HEK293 (cell line): ENCODE measurements around the gene PLA2G4A.
A peak's percentile ranks its signal among the peaks of the same experiment; 100 is the strongest.

Experiments used
- CTCF ChIA-PET: fragments of 350-600 bp; formaldehyde crosslinking; extraction: SDS; loops from one replicate; lab custom pipeline; 2021; ENCODE audit warnings: antibody characterized with exemption; lab: Yijun Ruan, JAX
- POLR2A ChIA-PET: fragments of 300-600 bp; formaldehyde crosslinking; extraction: SDS; loops from one replicate; lab custom pipeline; 2020; ENCODE audit warnings: antibody characterized with exemption, inconsistent platforms; lab: Yijun Ruan, JAX
- H3K27ac ChIP-seq: fragments of 200-500 bp; sonication (Bioruptor generic); 2 replicates; pipeline ENCODE4 v1.5.1; 2014; ENCODE audit warnings: low read depth, low read length, control low read depth, inconsistent platforms; ENCODE audit errors: extremely low read depth
- H3K36me3 ChIP-seq, 2 experiments: fragments of 200-500 bp in 1 of 2; sonication (Bioruptor generic) in 1 of 2; 1 replicate in 1 of 2; 2 replicates in 1 of 2; pipeline ENCODE4 v1.5.1; 2014 to 2017; ENCODE audit warnings: inconsistent platforms in 2 of 2, low read length in 2 of 2; ENCODE audit not compliant: control insufficient read depth in 2 of 2, insufficient read depth in 1 of 2
- H3K4me1 ChIP-seq: fragments of 200-500 bp; sonication (Bioruptor generic); 2 replicates; pipeline ENCODE4 v1.5.1; 2014; ENCODE audit warnings: mild to moderate bottlenecking, low read length, inconsistent platforms; ENCODE audit not compliant: control insufficient read depth, insufficient read depth
- H3K4me3 ChIP-seq: 2 replicates; pipeline ENCODE4 v1.5.1; 2011; ENCODE audit warnings: low read depth, mild to moderate bottlenecking, control low read depth, low read length, moderate library complexity
- H3K9me3 ChIP-seq: fragments of 200-500 bp; sonication (Bioruptor generic); 2 replicates; pipeline ENCODE4 v1.5.1; 2014; ENCODE audit warnings: low read depth, low read length, inconsistent platforms; ENCODE audit not compliant: control insufficient read depth, insufficient read depth
- KLF7 ChIP-seq: fragments of 450-650 bp; formaldehyde crosslinking; IDR thresholded peaks from 2 replicates; pipeline ENCODE4 v1.5.1; 2016; ENCODE audit warnings: missing biosample characterization, missing genetic modification characterization, borderline replicate concordance
- PRDM1 ChIP-seq: fragments of 450-650 bp; formaldehyde crosslinking; IDR thresholded peaks from 2 replicates; pipeline ENCODE4; 2016; ENCODE audit warnings: missing biosample characterization, missing genetic modification characterization
- SP3 ChIP-seq: fragments of 450-650 bp; formaldehyde crosslinking; IDR thresholded peaks from 2 replicates; pipeline ENCODE4 v1.5.1; 2016; ENCODE audit warnings: missing biosample characterization, missing genetic modification characterization
- TRIM28 ChIP-seq: IDR thresholded peaks from 2 replicates; pipeline ENCODE4 v1.6.1; 2011; ENCODE audit warnings: low read length, control low read depth, borderline replicate concordance
- ZBTB11 ChIP-seq: fragments of 450-650 bp; formaldehyde crosslinking; conservative IDR thresholded peaks from 2 replicates; pipeline ENCODE4 v1.5.1; 2016; ENCODE audit warnings: low read depth, missing biosample characterization, missing genetic modification characterization
- ZBTB26 ChIP-seq: fragments of 450-650 bp; formaldehyde crosslinking; optimal IDR thresholded peaks from 2 replicates; pipeline ENCODE3; 2016; ENCODE audit warnings: missing biosample characterization, mild to moderate bottlenecking, missing genetic modification characterization
- ZBTB7A ChIP-seq: fragments of 450-650 bp; formaldehyde crosslinking; IDR thresholded peaks from 2 replicates; pipeline ENCODE4 v1.5.1; 2016; ENCODE audit warnings: low read depth, missing biosample characterization, missing genetic modification characterization
- ZNF114 ChIP-seq: fragments of 450-650 bp; formaldehyde crosslinking; IDR thresholded peaks from 2 replicates; pipeline ENCODE4 v1.5.0; 2017; ENCODE audit warnings: missing biosample characterization, missing genetic modification characterization
- ZNF132 ChIP-seq: fragments of 450-650 bp; formaldehyde crosslinking; IDR thresholded peaks from 2 replicates; pipeline ENCODE4 v1.5.1; 2017; ENCODE audit warnings: missing biosample characterization, missing genetic modification characterization, borderline replicate concordance
- ZNF274 ChIP-seq, 2 experiments: fragments of 200-500 bp in 1 of 2; fragments of 450-650 bp in 1 of 2; sonication (Bioruptor generic) in 1 of 2; formaldehyde crosslinking in 1 of 2; IDR thresholded peaks; 2 replicates each; pipeline versions ENCODE4 v1.5.1 to v1.6.1; 2014 to 2016; ENCODE audit warnings: borderline replicate concordance in 1 of 2, inconsistent platforms in 1 of 2, low read length in 1 of 2, missing biosample characterization in 1 of 2, missing genetic modification characterization in 1 of 2
- ZNF366 ChIP-seq: fragments of 450-650 bp; formaldehyde crosslinking; conservative IDR thresholded peaks from 2 replicates; pipeline ENCODE4 v1.5.1; 2016; ENCODE audit warnings: missing biosample characterization, missing genetic modification characterization
- ZNF555 ChIP-seq: fragments of 450-650 bp; formaldehyde crosslinking; conservative IDR thresholded peaks from 2 replicates; pipeline ENCODE4 v1.5.1; 2017; ENCODE audit warnings: missing biosample characterization, mild to moderate bottlenecking, missing genetic modification characterization, inconsistent platforms
- ZNF561 ChIP-seq: fragments of 450-650 bp; IDR thresholded peaks from 2 replicates; pipeline ENCODE4 v1.5.1; 2018; ENCODE audit warnings: missing biosample characterization, missing genetic modification characterization, borderline replicate concordance
- ZNF600 ChIP-seq: fragments of 450-650 bp; formaldehyde crosslinking; IDR thresholded peaks from 2 replicates; pipeline ENCODE4 v1.5.1; 2016; ENCODE audit warnings: missing biosample characterization, missing genetic modification characterization
- ZNF610 ChIP-seq: fragments of 450-650 bp; formaldehyde crosslinking; IDR thresholded peaks from 2 replicates; pipeline ENCODE4 v1.5.1; 2016; ENCODE audit warnings: missing biosample characterization, missing genetic modification characterization, borderline replicate concordance
- ZNF623 ChIP-seq: fragments of 450-650 bp; formaldehyde crosslinking; IDR thresholded peaks from 2 replicates; pipeline ENCODE4 v1.5.1; 2016; ENCODE audit warnings: missing biosample characterization, missing genetic modification characterization
- ZNF624 ChIP-seq: fragments of 450-650 bp; formaldehyde crosslinking; IDR thresholded peaks from 2 replicates; pipeline ENCODE4 v1.5.1; 2017; ENCODE audit warnings: missing biosample characterization, missing genetic modification characterization
- ZNF677 ChIP-seq: fragments of 450-650 bp; IDR thresholded peaks from 2 replicates; pipeline ENCODE4 v1.5.0; 2018; ENCODE audit warnings: missing biosample characterization, mild to moderate bottlenecking, missing genetic modification characterization, moderate library complexity
- TF ChIP-seq, protein P1 (sequence below): fragments of 450-650 bp; formaldehyde crosslinking; IDR thresholded peaks from 2 replicates; pipeline ENCODE4 v1.5.1; 2016; ENCODE audit warnings: missing biosample characterization, missing genetic modification characterization
- TF ChIP-seq, protein P2 (sequence below): fragments of 450-650 bp; formaldehyde crosslinking; IDR thresholded peaks from 2 replicates; pipeline ENCODE4 v1.5.1; 2016; ENCODE audit warnings: missing biosample characterization, missing genetic modification characterization
- TF ChIP-seq, protein P3 (sequence below): fragments of 450-650 bp; formaldehyde crosslinking; IDR thresholded peaks from 2 replicates; pipeline ENCODE4 v1.5.1; 2016; ENCODE audit warnings: missing biosample characterization, missing genetic modification characterization
- TF ChIP-seq, protein P4 (sequence below): fragments of 450-650 bp; formaldehyde crosslinking; IDR thresholded peaks from 2 replicates; pipeline ENCODE4 v1.5.1; 2017; ENCODE audit warnings: missing biosample characterization, missing genetic modification characterization

Gene PLA2G4A

DNA sequence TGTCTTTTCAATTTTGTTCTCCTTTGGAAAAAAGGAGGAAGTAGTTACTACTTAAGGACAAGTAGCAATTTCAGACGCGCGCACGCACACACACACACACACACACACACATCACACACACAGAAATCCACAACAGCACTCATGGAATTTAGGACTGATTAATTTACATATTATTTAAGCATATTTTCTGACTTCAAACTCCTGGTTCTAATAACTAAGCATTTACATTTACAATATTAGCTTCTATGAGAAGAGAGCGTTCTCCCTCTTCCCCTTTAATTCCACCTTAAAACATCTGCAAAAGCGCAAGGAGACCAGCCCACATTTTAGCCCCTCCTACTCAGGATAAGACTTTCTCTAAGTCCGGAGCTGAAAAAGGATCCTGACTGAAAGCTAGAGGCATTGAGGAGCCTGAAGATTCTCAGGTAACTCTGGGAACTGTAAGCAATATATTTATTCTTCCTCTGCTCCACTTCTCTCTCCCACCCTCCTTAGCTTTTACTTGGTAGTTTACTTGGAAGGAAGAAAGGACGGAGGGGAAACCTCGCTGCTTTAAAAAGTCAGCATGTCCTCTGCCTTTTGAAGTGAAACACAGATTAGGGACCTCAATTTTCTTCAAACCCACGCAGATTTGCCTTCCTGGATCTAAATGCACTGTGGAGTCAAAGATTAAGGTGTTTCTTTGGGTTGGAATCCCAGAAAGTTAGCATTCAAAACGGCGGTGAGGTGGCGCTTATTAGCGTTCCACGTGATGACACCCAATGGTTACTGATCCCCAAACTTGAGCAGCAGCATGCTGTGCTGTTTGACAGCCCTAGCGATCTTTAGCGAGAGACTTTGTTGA is at the start of gene PLA2G4A:
PLA2G4A (plus strand) TSS at position 339 of the 844 bp plus-strand sequence. CDS start 25,406 bp downstream, outside the sequence.
- H3K4me1 ChIP-seq, result no peaks in the 10 kb centered on the region
- no peak within 1 kb of the TSS; the same call in 1 of the 2 replicates for H3K27ac ChIP-seq
- POLR2A ChIA-PET, result no interaction called here
- H3K4me3 ChIP-seq, result peak within 1 kb of the TSS; percentile 54
- no peaks in the 10 kb centered on the region for H3K36me3 ChIP-seq
- CTCF ChIA-PET, result interaction anchor here (0.7 kb wide), 1 partner anchor 140 kb away, joined by 3 read pairs; no protein-coding TSS in a partner anchor
- H3K9me3 ChIP-seq, result no peaks in the 10 kb centered on the region
- TF ChIP-seq ZNF132 (tag by site-specific recombination) (no peak), ZNF600 (tag by site-specific recombination) (no peak), ZNF677 (no peak), ZNF561 (no peak), ZBTB26 (tag by site-specific recombination) (peak; percentile 30), ZNF623 (tag by site-specific recombination) (no peak), SP3 (tag by site-specific recombination) (0 out of 2 replicates have a peak, but pooled peaks have one; percentile 37), ZBTB11 (tag by site-specific recombination) (0 out of 2 replicates have a peak, but pooled peaks have one; percentile 15), ZNF610 (tag by site-specific recombination) (no peak), KLF7 (tag by site-specific recombination) (no peak), PRDM1 (tag by site-specific recombination) (0 out of 2 replicates have a peak, but pooled peaks have one; percentile 42), ZNF114 (tag by site-specific recombination) (no peak), ZBTB7A (tag by site-specific recombination) (no peak), TRIM28 (peak; percentile 77), ZNF274 (IDR thresholded peaks at IDR 0.05; ENCODE audit: low read length) (no peak), ZNF274 (tag by site-specific recombination; IDR thresholded peaks at IDR 0.05; ENCODE audit: borderline replicate concordance) (no peak), ZNF555 (no peak), ZNF624 (tag by site-specific recombination) (no peak), ZNF366 (no peak)
- TF ChIP-seq, protein P1, sequence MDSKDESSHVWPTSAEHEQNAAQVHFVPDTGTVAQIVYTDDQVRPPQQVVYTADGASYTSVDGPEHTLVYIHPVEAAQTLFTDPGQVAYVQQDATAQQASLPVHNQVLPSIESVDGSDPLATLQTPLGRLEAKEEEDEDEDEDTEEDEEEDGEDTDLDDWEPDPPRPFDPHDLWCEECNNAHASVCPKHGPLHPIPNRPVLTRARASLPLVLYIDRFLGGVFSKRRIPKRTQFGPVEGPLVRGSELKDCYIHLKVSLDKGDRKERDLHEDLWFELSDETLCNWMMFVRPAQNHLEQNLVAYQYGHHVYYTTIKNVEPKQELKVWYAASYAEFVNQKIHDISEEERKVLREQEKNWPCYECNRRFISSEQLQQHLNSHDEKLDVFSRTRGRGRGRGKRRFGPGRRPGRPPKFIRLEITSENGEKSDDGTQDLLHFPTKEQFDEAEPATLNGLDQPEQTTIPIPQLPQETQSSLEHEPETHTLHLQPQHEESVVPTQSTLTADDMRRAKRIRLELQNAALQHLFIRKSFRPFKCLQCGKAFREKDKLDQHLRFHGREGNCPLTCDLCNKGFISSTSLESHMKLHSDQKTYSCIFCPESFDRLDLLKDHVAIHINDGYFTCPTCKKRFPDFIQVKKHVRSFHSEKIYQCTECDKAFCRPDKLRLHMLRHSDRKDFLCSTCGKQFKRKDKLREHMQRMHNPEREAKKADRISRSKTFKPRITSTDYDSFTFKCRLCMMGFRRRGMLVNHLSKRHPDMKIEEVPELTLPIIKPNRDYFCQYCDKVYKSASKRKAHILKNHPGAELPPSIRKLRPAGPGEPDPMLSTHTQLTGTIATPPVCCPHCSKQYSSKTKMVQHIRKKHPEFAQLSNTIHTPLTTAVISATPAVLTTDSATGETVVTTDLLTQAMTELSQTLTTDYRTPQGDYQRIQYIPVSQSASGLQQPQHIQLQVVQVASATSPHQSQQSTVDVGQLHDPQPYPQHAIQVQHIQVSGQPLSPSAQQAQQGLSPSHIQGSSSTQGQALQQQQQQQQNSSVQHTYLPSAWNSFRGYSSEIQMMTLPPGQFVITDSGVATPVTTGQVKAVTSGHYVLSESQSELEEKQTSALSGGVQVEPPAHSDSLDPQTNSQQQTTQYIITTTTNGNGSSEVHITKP, result peak; percentile 57; the same call in 1 of the 2 replicates
- TF ChIP-seq, protein P2, sequence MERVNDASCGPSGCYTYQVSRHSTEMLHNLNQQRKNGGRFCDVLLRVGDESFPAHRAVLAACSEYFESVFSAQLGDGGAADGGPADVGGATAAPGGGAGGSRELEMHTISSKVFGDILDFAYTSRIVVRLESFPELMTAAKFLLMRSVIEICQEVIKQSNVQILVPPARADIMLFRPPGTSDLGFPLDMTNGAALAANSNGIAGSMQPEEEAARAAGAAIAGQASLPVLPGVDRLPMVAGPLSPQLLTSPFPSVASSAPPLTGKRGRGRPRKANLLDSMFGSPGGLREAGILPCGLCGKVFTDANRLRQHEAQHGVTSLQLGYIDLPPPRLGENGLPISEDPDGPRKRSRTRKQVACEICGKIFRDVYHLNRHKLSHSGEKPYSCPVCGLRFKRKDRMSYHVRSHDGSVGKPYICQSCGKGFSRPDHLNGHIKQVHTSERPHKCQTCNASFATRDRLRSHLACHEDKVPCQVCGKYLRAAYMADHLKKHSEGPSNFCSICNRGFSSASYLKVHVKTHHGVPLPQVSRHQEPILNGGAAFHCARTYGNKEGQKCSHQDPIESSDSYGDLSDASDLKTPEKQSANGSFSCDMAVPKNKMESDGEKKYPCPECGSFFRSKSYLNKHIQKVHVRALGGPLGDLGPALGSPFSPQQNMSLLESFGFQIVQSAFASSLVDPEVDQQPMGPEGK (tag by site-specific recombination), result no peak
- TF ChIP-seq, protein P3, sequence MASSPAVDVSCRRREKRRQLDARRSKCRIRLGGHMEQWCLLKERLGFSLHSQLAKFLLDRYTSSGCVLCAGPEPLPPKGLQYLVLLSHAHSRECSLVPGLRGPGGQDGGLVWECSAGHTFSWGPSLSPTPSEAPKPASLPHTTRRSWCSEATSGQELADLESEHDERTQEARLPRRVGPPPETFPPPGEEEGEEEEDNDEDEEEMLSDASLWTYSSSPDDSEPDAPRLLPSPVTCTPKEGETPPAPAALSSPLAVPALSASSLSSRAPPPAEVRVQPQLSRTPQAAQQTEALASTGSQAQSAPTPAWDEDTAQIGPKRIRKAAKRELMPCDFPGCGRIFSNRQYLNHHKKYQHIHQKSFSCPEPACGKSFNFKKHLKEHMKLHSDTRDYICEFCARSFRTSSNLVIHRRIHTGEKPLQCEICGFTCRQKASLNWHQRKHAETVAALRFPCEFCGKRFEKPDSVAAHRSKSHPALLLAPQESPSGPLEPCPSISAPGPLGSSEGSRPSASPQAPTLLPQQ (tag by site-specific recombination), result peak; percentile 46; the same call in 1 of the 2 replicates
- TF ChIP-seq, protein P4, sequence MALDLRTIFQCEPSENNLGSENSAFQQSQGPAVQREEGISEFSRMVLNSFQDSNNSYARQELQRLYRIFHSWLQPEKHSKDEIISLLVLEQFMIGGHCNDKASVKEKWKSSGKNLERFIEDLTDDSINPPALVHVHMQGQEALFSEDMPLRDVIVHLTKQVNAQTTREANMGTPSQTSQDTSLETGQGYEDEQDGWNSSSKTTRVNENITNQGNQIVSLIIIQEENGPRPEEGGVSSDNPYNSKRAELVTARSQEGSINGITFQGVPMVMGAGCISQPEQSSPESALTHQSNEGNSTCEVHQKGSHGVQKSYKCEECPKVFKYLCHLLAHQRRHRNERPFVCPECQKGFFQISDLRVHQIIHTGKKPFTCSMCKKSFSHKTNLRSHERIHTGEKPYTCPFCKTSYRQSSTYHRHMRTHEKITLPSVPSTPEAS (tag by site-specific recombination), result peak; percentile 86
